Cardiac muscle cell (in vitro differentiated cells and primary cell): ENCODE measurements around the gene ERC2. TPM values are rescaled to one million over a fixed set of nuclear protein-coding genes. Genes with fewer than 3 reads are reported as not detected.
A peak's percentile ranks its signal among the peaks of the same experiment; 100 is the strongest.

Experiments
- DNase-seq, 2 donors: peaks; one replicate each; pipeline versions ENCODE4 v3.0.0 to v3.0.0-alpha.2; 2010 to 2017; ENCODE audit warnings: low read depth in 1 of 2, low spot score in 1 of 2
- H3K27ac ChIP-seq: fragments of 200-600 bp; sonication (generic); 2 replicates; pipeline ENCODE4 v1.5.1; 2016
- H3K27me3 ChIP-seq: fragments of 200-600 bp; sonication (generic); 2 replicates; pipeline ENCODE4 v1.6.0; 2016; ENCODE audit warnings: control low read depth
- H3K36me3 ChIP-seq: fragments of 200-600 bp; sonication (generic); 2 replicates; pipeline ENCODE4 v1.5.1; 2016; ENCODE audit warnings: control low read depth
- H3K4me1 ChIP-seq: fragments of 200-600 bp; sonication (generic); 2 replicates; pipeline ENCODE4 v1.8.1; 2017; ENCODE audit warnings: low read depth, mild to moderate bottlenecking, mixed run types
- H3K4me3 ChIP-seq: fragments of 200-600 bp; sonication (generic); 2 replicates; pipeline ENCODE4 v1.5.1; 2016; ENCODE audit warnings: mild to moderate bottlenecking
- H3K9me3 ChIP-seq: fragments of 200-600 bp; sonication (generic); 2 replicates; pipeline ENCODE4 v1.5.1; 2017; ENCODE audit warnings: low read depth, mild to moderate bottlenecking, control low read depth
- polyA plus RNA-seq: library from polyadenylated mRNA; unstranded; fragments of >200 nt; fragmentation: Nextera tagmentation; extraction: Ambion mirVana; gene quantifications from 2 replicates; pipeline ENCODE4 v1.2.1, GENCODE V29; 2016
- total RNA-seq: library from RNA; depleted of rRNA; stranded (reverse); fragments of >200 nt; gene quantifications from 2 replicates; pipeline ENCODE4 v1.2.3, GENCODE V29; 2016
- TF ChIP-seq, protein P1 (sequence below): IDR thresholded peaks from 2 replicates; pipeline ENCODE4 v1.5.1; 2012; ENCODE audit warnings: low read depth, mild to moderate bottlenecking, low read length

The ERC2 gene
- total and polyA plus RNA-seq, 2 experiments from 2014 or later: 18.1 to 29.0 TPM

DNA sequence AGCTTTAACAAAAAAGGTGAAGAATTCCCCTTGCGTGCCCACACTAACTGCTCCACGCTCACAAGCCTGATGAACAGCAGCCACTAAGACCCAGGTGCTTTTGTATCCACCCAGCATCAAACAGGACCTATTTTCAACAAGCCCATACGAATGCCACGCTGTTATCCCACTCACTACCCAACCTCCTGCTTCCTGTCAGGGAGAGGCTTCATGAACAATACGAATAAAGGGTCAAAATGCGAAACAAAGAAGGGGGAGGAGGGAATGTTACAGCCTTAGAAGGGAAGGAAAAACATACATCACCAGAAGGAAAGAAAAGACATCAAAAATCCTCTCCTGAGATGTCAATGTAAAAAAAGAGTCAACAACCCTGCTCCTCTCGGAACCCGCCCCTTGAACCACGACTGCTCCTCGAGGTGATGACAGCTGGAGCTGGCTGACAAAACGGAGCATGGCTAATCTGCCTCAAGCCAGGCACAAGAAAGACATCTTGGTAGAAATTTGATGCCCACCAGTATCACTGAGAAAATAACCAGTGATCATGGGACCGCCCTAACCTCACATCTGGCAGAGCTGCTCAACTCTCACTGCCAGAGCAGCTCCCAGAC, 9.7 kb downstream of the ERC2 start:
- TF ChIP-seq, protein P1, sequence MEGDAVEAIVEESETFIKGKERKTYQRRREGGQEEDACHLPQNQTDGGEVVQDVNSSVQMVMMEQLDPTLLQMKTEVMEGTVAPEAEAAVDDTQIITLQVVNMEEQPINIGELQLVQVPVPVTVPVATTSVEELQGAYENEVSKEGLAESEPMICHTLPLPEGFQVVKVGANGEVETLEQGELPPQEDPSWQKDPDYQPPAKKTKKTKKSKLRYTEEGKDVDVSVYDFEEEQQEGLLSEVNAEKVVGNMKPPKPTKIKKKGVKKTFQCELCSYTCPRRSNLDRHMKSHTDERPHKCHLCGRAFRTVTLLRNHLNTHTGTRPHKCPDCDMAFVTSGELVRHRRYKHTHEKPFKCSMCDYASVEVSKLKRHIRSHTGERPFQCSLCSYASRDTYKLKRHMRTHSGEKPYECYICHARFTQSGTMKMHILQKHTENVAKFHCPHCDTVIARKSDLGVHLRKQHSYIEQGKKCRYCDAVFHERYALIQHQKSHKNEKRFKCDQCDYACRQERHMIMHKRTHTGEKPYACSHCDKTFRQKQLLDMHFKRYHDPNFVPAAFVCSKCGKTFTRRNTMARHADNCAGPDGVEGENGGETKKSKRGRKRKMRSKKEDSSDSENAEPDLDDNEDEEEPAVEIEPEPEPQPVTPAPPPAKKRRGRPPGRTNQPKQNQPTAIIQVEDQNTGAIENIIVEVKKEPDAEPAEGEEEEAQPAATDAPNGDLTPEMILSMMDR: no peak
- Histone ChIP-seq H3K4me1 (peaks cover 19% of the 10 kb centered on the region), H3K27ac (no peak overlapping the region), H3K4me3 (no peak overlapping the region), H3K9me3 (no peaks in the 10 kb centered on the region), H3K36me3 (no peaks in the 10 kb centered on the region), H3K27me3 (no peaks in the 10 kb centered on the region)
- DNase-seq: peak in 1 of 2 donors; percentile 49

DNA sequence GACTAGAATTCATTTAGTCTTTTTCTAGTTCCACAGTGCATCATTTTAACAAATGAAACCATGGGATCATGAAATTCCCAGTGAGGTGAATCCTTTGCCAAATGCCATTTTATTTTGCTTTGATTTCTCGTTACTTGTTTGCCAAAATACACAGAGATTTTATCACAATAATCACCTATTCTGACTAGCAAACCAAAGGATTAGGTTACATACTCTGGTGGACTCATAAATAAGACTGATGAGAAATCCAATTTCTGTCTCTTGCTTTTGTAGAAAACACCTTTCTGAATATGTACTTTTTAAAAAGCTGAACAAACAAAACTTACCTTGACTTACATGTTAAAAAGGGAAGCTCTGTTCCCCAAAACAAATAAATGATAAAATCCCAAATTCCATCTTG, 12.2 kb downstream of the ERC2 start:
- H3K36me3 ChIP-seq: no peaks in the 10 kb centered on the region
- H3K4me1 ChIP-seq: peaks cover 19% of the 10 kb centered on the region
- DNase-seq: no peak

DNA sequence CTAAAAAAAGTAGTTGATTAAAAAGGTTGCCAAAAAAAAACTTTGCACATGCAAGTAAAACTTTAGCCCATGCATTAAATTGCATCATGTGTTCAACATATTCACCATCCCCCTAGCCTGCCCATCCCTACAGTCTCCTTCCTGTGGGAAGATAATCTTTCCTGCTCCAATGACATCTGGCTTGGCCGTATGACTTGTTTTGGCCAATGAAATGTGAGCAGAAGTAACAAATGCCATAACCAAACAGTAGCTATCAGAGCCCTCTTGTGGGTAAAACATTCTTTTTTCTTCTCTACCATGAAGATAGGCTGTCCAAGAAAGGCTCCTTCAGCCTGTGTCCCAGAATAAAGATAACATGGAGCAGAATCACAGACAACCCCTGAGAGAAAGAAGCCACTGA, 15.3 kb downstream of the ERC2 start:
- TF ChIP-seq, protein P1: no peak
- Histone ChIP-seq H3K4me3 (no peak overlapping the region), H3K9me3 (no peaks in the 10 kb centered on the region), H3K27me3 (no peaks in the 10 kb centered on the region), H3K4me1 (no peaks in the 10 kb centered on the region), H3K27ac (no peak overlapping the region), H3K36me3 (no peaks in the 10 kb centered on the region)
- DNase-seq: no peak

More for the DNA sequence above, 12.2 kb downstream of the ERC2 start:
- Histone ChIP-seq H3K9me3 (no peaks in the 10 kb centered on the region), H3K27ac (no peak overlapping the region), H3K4me3 (no peak overlapping the region), H3K27me3 (no peaks in the 10 kb centered on the region)
- TF ChIP-seq, protein P1: no peak

DNA sequence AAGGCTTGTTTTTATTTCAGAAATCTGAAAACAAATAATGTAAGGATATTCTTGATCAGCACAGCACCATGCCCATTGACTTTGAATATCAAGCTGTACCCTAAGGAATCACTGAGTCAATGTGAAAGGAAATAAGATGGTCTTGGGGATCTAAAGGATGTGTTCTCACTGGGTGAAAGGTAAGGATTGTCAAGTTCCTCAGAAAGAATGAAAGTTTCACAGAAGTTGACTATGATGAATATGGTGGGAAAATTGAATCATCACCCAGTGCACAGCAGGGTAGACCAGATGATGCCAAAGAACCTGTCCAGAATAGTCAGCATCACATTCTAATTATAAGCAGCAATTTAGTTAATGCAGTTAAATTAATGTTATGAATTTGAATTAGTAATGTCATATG, 16.2 kb downstream of the ERC2 start:
- Histone ChIP-seq H3K4me3 (no peak overlapping the region), H3K9me3 (no peaks in the 10 kb centered on the region), H3K36me3 (no peaks in the 10 kb centered on the region), H3K27ac (no peak overlapping the region), H3K27me3 (no peaks in the 10 kb centered on the region), H3K4me1 (no peaks in the 10 kb centered on the region)
- TF ChIP-seq, protein P1: no peak
- no peak for DNase-seq

DNA sequence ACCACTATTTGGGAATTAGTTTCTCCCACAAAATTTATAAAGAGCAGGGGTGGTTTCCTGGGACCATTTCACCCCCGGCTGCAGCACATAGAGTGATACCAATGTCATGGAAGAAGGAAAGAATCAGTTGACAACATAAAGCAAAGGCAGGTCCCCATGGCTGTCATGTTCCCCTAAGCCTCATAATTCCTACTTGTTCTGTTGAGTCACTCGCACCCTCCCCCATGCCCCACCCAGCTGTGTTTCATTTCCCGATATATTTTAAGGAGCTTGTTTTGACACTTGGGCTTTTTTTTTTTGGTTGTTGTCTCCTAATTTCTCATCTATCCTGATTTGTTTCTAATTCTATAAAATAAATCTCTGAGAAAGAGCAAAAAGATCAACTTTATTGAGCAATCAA, 24.9 kb downstream of the ERC2 start:
- peaks cover 45% of the 10 kb centered on the region for H3K4me1 ChIP-seq
- TF ChIP-seq, protein P1: no peak
- DNase-seq: no peak

More for the DNA sequence above, 24.9 kb downstream of the ERC2 start:
- H3K27me3 ChIP-seq: no peaks in the 10 kb centered on the region
- peak overlapping the region; percentile 81 for H3K27ac ChIP-seq
- no peak overlapping the region for H3K4me3 ChIP-seq
- H3K9me3 ChIP-seq: no peaks in the 10 kb centered on the region
- no peaks in the 10 kb centered on the region for H3K36me3 ChIP-seq
